HCEC 1CT (cell line): ENCODE results near the gene PRKD1.

ENCODE experiments used
- DNase-seq: peaks from one replicate; pipeline ENCODE4 v3.0.0-alpha.2; 2017

The PRKD1 gene

DNA sequence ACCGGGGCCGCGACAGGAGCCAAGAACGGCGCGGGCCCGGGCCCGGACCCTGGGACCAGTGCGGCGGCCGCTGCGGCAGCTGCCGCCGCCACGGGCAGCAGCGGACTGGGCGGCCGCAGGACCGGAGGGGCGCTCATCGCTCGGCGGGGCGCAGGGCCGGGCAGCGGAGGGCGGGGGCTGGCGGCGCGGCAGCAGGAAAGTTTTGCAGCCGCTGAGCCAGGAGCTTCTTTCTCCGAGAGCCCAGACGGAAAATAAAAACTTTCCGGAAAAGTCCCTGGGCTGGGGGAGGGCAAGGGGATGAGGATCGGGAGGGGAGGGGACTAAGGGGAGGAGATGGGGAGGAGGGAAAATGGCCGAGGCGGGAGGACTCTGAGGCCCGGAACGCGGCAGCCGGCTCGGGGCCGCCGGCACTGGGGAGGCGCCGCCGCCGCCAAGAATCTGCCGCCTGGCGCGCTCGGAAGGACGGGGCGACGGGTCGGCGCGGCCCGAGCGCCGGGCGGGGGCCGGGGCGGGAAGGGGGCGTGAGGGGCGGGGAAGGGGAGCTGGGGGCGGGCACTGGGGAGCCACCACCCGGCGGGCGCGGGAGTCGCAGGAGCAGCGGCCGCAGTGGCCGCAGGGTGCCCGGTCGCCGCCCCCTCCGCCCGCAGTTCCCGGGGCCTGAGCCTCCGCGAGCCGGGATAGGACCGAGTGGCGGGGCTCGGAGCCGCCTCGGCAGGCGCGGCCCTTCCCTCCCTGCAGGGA lies at the start of gene PRKD1:
PRKD1 (minus strand) TSS at position 472 of the 741 bp plus-strand sequence.
- peak; percentile 62 for DNase-seq

GRCh38 chr14:29971101-29971500 lies 43.5 kb upstream of the PRKD1 start:
- no peak for DNase-seq

DNA sequence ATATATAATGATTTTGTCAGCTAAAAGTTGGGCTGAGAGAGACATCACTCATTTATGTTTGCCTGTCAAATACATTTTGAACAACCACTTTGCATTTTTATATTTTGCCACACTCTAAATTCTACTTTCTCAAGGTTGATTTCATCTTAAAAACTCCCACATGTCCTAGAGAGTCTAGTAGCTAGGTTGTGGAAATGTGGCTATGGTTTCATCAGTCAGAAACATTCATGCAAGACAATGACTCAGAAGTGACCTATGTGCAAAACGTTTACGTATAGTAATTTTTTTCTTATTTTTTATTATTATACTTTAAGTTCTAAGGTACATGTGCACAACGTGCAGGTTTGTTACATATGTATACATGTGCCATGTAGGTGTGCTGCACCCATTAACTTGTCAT lies 27.4 kb upstream of the PRKD1 start:
- peak; percentile 3 for DNase-seq

- no peak for DNase-seq
Measured at GRCh38 chr14:29953501-29953900, 25.9 kb upstream of the PRKD1 start.

- no peak for DNase-seq
Measured at GRCh38 chr14:29944091-29944490, 16.4 kb upstream of the PRKD1 start.

DNA sequence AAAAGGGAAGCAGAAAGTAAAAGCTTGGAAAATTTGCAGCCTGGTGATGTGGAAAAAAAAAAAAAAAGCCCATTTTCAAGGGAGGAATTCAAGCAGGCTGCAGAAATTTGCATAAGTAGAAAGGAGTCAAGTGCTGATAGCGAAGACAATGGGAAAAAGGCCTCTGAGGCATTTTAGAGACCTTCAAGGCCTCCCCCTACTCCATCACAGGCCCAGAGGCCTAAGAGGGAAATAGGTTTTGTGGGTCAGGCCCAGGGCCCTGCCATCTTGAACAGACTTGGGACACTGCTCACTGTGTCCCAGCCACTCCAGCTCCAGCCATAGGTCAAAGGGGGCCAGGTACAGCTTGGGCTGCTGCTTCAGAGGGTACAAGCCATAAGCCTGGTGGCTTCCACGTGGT lies 13.8 kb upstream of the PRKD1 start:
- DNase-seq: no peak

- DNase-seq: no peak
Measured at GRCh38 chr14:29940482-29940881, 12.8 kb upstream of the PRKD1 start.

DNA sequence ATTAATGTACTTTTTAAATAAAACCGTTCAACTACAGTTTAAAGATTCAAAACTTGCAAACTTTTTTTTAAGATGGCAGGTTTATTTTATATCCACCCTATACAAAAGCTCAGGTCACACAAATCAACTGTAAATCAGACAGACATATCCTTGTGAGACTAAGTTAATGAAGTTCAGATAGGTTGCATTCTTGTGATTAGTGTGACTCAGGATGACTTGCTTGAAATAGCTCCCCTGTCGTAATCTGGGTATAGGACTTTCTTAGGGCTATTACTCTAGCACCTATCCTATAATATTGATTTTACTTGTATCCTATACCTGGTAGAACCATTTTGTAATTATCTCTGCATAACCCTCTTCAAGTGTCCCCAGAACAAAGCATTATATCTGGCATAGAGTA lies 9.5 kb upstream of the PRKD1 start:
- peak; percentile 56 for DNase-seq

GRCh38 chr14:29930283-29930682 lies 2.6 kb upstream of the PRKD1 start:
- peak; percentile 75 for DNase-seq

DNA sequence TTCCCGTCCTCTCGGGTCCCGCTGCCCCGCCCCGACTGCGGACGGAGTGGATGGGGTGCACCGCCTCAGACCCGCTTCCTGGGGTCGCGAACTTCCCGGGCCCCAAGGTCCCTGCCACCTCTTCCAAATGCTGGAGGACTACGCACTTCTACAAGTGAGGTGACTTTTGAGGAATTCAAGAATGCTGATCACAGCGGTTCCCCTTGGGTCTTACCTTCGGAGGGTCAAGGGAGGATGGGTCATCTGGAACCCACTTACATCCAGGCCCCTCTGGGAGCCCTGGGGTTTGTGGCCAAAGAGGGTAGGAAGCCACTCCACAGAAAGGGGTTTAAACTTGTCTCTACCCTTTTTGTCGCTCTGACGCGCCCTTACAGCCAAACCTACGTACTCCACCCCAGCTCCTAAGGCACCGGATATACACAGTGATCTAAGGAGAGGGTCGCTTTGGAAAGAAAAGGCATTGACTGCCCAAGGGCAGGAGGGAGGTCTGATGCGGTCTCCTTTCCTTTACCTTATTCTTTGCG lies 532 bp upstream of the PRKD1 start:
- DNase-seq: no peak

DNA sequence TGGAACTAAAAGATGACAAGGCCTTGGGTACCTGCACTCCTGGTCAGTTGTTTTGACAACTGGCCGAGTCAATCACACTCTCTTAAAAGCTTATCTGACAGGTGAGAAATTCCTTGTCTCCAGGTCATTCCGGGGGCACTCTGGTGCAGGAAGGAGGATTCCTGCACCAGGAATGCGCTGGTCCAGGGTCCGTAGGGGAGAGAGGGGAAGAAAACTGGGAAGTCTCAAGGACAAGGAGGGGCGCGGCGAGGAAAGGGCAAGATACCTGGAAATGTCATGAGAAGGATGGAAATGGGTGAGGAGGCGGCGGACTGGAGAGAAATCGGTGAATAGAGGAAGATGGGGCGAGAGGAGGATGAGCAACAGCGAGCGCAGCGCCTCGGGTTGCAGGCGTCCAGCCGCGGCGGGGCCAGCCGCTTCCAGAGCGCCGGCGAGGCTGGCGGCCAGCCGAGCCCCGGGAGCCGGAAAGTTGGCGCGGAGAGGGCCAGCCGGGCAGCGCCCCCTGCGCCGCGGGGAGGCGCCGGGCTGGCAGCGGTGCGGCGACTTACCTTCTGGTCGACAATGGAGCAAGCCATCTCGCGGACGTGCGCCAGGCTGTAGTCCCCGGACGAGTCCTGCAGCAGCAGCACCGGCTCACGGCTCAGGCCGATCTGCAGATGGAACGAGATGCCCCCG lies 809 bp downstream of the PRKD1 start:
- DNase-seq: peak; percentile 60

- no peak for DNase-seq
Measured at GRCh38 chr14:29926228-29926627, 1.4 kb downstream of the PRKD1 start.

GRCh38 chr14:29925736-29926135 lies 1.9 kb downstream of the PRKD1 start:
- DNase-seq: peak; percentile 53

- DNase-seq: peak; percentile 73
Measured at GRCh38 chr14:29925101-29925722, 2.4 kb downstream of the PRKD1 start.

GRCh38 chr14:29919845-29920244 lies 7.8 kb downstream of the PRKD1 start:
- DNase-seq: no peak

DNA sequence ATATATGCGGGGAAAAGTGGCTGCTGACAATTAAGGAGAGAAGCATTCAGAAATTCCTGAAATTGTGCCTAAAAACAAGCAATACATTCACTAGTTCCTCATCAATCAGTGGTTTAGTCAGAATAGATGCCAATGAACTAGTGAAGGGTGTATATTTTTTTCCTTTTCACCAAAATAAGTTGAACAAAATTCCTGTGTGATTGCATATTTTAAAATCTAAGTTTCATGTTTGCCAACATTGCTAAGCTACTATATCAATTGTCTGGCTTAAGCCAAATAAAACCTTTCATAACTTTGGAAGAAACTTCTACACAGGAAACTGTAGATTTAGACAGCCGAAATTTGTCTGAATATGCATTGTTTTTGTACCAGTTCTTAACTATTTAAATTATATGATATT lies 8.7 kb downstream of the PRKD1 start:
- no peak for DNase-seq

DNA sequence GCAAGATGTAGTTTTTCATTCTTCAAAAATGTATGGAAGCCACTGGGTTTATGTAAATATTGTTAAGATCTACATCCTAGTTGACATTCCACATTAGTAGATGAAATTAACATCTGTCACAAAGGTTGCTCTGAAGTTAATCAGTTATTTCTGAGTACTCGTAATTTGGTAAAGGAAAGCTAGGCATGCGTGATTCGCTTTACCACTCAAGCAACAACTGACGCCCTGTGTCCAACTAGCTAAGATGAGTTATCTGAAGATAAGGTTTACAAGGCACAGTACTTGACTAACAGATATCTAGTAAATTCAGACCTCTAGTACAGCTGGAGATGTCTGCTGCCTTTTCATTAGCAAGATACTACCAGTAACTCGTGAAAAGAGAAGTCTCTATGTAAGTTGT lies 14.1 kb downstream of the PRKD1 start:
- DNase-seq: no peak

DNA sequence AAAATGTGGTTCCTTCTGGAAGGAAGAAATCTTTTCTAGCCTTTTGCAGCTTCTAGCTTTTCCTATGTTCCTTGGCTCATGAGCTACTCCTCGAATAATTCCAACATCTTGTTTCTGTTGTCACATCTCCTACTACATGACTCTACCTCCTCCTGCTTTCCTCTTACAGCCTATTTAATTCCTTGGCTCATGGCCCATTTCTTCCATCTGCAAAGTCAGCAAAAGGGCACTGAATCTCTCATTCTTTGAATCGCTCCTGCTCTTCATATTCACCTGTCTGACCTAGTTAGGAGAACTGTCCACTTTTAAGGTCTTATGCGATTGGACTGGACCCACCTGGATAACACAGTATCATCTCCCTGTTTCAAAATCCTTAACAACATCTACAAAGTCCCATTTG lies 15.8 kb downstream of the PRKD1 start:
- no peak for DNase-seq

DNA sequence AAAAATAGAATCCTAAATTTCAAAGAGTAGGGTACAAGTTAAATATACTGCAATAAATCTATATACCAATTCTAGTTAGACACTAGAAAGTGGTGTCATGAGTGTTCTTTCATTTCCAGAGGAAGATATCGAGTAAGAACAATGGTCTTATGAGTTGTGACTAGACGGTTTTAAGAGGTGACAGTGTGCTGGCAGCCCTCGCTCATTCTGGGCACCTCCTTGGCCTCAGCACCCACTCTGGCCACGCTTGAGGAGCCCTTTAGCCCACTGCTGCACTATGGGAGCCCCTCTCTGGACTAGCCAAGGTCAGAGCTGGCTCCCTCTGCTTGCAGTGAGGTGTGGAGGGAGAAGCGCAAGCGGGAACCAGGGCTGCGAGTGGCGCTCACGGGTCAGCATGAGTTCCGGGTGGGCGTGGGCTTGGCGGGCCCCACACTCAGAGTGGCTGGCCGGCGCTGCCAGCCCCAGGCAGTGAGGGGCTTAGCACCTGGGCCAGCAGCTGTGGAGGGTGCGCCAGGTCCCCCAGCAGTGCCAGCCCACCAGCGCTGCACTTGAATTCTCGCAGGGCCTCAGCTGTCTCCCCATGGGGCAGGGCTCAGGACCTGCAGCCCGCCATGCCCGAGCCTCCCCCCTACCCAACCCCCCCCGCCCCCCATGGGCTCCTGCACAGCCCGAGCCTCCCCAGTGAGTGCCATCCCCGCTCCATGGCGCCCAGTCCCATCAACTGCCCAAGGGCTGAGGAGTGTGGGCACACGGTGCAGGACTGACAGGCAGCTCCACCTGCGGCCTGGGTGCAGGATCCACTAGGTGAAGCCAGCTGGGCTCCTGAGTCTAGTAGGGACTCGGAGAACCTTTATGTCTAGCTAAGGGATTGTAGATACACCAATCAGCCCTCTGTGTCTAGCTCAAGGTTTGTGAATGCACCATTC lies 18.7 kb downstream of the PRKD1 start:
- no peak for DNase-seq

DNA sequence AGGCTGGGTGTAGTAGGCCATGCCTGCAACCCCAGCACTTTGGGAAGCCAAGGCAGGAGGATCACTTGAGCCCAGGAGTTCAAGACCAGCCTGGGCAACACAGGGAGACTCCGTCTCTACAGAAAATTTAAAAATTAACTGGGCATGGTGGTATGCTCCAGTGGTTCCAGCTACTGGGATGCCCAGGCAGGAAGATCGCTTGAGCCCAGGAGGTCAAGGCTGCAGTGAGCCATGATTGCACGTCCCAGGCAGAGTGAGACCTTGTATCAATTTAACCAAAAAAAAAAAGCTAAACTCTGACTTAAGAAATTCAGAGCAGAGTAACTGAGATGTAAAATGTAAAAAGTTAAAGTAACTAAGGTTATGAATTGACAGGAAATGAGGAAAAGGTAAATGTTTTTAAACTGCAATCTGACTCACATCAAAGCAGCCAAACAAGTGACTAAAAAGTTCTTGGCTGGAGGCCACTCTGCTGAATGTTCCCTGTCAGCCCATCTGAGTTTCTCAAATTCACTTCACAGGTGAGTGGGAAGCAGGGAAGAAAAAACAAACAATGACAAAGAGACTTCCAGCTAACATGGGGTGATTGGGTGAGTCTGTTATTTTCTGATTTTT lies 21.3 kb downstream of the PRKD1 start:
- DNase-seq: peak; percentile 60

DNA sequence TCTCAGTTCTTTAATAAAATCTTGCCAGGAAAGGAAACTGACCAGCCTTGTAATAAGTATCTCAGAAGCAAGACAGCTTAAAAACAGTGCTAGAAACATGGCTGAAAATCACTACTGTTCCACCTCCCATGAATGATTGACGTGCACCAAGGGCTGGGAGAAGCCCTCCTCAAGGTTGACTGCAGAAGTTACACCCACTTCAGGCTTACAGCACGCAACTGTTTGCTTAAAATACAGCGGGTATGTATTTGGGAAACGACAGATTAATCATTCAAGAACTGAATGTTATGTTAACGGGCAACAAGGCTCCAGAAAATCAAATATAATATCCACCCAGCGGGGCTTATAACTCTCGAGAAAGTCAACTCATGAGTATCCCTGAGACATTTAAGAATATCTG lies 22.1 kb downstream of the PRKD1 start:
- no peak for DNase-seq

DNA sequence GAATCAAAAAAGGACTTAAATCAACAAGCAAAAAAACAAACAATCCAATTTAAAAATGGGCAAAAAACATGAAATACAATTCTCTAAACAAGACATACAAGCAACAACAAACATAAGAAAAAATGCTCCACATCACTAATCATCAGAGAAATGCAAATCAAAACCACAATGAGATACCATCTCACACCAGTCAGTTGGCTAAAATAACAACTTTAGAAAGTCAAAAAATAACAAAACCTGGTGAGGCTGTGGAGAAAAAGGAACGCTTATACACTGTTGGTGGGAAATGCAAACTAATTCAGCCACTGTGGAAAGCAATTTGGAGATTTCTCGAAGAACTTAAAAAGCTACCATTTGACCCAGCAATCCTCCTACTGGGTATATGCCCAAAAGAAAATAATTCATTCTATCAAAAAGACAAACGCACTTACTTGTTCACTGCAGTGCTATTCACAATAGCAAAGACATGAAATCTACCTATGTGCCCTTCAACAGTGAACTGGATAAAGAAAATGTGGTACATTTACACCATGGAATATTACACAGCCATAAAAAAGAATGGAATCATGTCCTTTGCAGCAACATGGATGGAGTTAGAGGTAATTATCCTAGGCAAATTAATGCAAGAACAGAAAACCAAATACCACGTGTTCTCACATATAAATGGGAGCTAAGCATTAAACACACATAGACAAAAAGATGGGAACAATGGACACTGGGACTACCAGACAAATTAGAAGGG lies 26.9 kb downstream of the PRKD1 start:
- DNase-seq: no peak
